Colonic mucosa (tissue), 4 donors: ENCODE data around the gene ETV6. TPM values are rescaled to one million over a fixed set of nuclear protein-coding genes. Genes with fewer than 3 reads are reported as not detected.

ENCODE experiments used
- DNase-seq: peaks from one replicate; pipeline ENCODE4 v3.0.0-alpha.2; 2020
- H3K27ac ChIP-seq: fragments of 200-600 bp; one replicate; pipeline ENCODE4 v1.8.0; 2021
- H3K27me3 ChIP-seq: fragments of 200-600 bp; one replicate; pipeline ENCODE4 v1.8.0; 2021
- H3K36me3 ChIP-seq: fragments of 200-600 bp; one replicate; pipeline ENCODE4 v1.8.0; 2021
- H3K4me1 ChIP-seq: fragments of 200-600 bp; one replicate; pipeline ENCODE4 v1.8.0; 2021; ENCODE audit warnings: mild to moderate bottlenecking
- H3K4me3 ChIP-seq: fragments of 200-600 bp; one replicate; pipeline ENCODE4 v1.8.0; 2021
- H3K9ac ChIP-seq, 2 donors: one replicate each; pipeline ENCODE4 v1.7.0; 2013; ENCODE audit warnings: control low read depth in 2 of 2, low read depth in 2 of 2, low read length in 2 of 2
- H3K9me3 ChIP-seq: fragments of 200-600 bp; one replicate; pipeline ENCODE4 v1.8.0; 2021
- intact Hi-C: fragments of 100-400 bp; cut with DNase I; formaldehyde crosslinking; loops from one replicate; pipeline ENCODE4 v1.14.1; 2022
- total RNA-seq, 2 donors: library from RNA; stranded (reverse); fragmentation: NEBNext Ultra II Directional in 1 of 2; extraction: Animal tissue kit (Norgen Biotek cat#: 25700) in 1 of 2; gene quantifications; one replicate each; pipeline ENCODE4 v1.2.1, GENCODE V29; 2021
- TF ChIP-seq, protein P1 (sequence below): fragments of 200-600 bp; IDR thresholded peaks from one replicate; pipeline ENCODE4 v1.8.0; 2022; ENCODE audit warnings: antibody characterized with exemption, mild to moderate bottlenecking
- donor health status: healthy.
- donor health status: DM: no; HTN: no; CAD: no.
- donor health status: DM: no; HTN: no; CAD: no.

Gene ETV6
- total RNA-seq, 2 donors from 2014 or later, result 49.2 to 73.1 TPM

DNA sequence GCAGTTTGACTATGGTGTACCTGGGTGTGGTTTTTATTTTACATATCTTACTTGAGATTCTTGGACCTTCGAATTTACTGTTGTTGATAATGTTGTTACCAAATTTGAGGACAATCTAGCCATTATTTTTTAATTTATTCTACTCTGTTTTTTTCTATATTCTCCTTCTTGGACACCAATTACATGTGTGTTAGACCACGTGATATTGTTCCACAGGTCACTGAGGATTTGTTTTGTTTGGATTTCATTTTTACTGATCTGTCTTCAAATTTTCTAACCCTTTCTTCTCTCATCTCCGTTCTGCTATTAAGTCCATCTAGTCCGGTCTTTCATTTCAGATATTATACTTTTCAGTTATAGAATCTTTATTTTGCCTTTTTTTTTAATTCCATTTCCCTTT is 216.3 kb downstream of the ETV6 start:
- Histone ChIP-seq H3K36me3 (peaks cover 13% of the 10 kb centered on the region), H3K27me3 (no peaks in the 10 kb centered on the region), H3K9ac (no peak overlapping the region), H3K4me3 (no peak overlapping the region), H3K9me3 (no peaks in the 10 kb centered on the region), H3K4me1 (no peaks in the 10 kb centered on the region), H3K27ac (no peak overlapping the region)
- TF ChIP-seq, protein P1, sequence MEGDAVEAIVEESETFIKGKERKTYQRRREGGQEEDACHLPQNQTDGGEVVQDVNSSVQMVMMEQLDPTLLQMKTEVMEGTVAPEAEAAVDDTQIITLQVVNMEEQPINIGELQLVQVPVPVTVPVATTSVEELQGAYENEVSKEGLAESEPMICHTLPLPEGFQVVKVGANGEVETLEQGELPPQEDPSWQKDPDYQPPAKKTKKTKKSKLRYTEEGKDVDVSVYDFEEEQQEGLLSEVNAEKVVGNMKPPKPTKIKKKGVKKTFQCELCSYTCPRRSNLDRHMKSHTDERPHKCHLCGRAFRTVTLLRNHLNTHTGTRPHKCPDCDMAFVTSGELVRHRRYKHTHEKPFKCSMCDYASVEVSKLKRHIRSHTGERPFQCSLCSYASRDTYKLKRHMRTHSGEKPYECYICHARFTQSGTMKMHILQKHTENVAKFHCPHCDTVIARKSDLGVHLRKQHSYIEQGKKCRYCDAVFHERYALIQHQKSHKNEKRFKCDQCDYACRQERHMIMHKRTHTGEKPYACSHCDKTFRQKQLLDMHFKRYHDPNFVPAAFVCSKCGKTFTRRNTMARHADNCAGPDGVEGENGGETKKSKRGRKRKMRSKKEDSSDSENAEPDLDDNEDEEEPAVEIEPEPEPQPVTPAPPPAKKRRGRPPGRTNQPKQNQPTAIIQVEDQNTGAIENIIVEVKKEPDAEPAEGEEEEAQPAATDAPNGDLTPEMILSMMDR, result no peak
- intact Hi-C loops, result no loop called here
- DNase-seq, result no peak

DNA sequence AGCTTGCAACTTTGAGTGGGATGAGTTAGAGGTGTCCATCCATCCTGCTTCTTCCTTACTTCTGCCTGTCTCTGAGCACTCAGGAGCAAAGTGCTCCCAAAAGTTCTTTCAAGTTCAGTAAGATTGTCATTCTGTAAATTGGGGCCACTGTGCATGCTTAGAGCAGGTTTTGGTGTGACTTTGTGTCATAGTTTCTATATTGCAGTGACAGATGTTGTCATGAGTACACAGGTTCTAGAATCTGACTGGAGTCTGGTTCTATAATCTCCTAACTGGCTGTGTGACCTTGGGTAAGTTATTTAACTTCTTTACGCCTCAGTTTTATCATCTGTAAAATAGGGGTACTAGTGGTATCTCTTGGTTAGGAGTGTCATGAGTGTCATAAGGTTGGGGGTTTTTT is 218.6 kb downstream of the ETV6 start:
- Histone ChIP-seq H3K9ac (no peak overlapping the region), H3K27me3 (no peaks in the 10 kb centered on the region), H3K27ac (no peak overlapping the region), H3K4me1 (no peaks in the 10 kb centered on the region), H3K9me3 (no peaks in the 10 kb centered on the region), H3K36me3 (peaks cover 14% of the 10 kb centered on the region), H3K4me3 (no peak overlapping the region)
- intact Hi-C loops, result no loop called here
- TF ChIP-seq, protein P1, result no peak
- no peak for DNase-seq

DNA sequence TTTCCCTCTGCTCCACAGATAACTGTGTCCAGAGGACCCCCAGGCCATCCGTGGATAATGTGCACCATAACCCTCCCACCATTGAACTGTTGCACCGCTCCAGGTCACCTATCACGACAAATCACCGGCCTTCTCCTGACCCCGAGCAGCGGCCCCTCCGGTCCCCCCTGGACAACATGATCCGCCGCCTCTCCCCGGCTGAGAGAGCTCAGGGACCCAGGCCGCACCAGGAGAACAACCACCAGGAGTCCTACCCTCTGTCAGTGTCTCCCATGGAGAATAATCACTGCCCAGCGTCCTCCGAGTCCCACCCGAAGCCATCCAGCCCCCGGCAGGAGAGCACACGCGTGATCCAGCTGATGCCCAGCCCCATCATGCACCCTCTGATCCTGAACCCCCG is 219.9 kb downstream of the ETV6 start:
- DNase-seq, result no peak
- Histone ChIP-seq H3K4me3 (no peak overlapping the region), H3K4me1 (no peaks in the 10 kb centered on the region), H3K27ac (no peak overlapping the region), H3K9me3 (no peaks in the 10 kb centered on the region), H3K9ac (no peak overlapping the region), H3K27me3 (no peaks in the 10 kb centered on the region), H3K36me3 (peaks cover 14% of the 10 kb centered on the region)
- intact Hi-C loops, result no loop called here
- TF ChIP-seq, protein P1, result no peak

DNA sequence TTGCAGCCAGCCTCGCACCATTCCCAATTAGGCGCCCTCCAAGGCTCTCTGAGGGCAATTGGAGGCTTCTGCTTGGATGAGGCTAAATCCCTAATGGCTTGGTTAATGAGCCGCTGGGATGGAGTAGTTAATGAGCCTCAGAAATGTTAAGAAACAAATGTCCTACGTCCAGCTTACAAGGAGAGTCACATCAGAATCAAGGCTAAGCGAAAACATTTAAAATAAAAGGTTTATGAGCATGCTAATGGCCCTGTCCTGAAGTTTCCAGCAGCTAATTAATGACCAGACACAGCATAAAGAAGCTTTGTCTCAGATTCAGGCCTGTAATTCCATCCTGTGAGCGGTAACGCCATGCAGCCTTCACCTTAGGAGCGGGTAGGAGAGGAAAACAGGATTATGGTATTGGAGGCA is 220.6 kb downstream of the ETV6 start:
- no peak overlapping the region for H3K27ac ChIP-seq
- H3K9ac ChIP-seq, result no peak overlapping the region
- H3K4me3 ChIP-seq, result no peak overlapping the region
- DNase-seq, result no peak
- TF ChIP-seq, protein P1, result no peak
- no peaks in the 10 kb centered on the region for H3K27me3 ChIP-seq
- intact Hi-C loops, result no loop called here
- no peaks in the 10 kb centered on the region for H3K4me1 ChIP-seq
- no peaks in the 10 kb centered on the region for H3K9me3 ChIP-seq
- peaks cover 14% of the 10 kb centered on the region for H3K36me3 ChIP-seq

DNA sequence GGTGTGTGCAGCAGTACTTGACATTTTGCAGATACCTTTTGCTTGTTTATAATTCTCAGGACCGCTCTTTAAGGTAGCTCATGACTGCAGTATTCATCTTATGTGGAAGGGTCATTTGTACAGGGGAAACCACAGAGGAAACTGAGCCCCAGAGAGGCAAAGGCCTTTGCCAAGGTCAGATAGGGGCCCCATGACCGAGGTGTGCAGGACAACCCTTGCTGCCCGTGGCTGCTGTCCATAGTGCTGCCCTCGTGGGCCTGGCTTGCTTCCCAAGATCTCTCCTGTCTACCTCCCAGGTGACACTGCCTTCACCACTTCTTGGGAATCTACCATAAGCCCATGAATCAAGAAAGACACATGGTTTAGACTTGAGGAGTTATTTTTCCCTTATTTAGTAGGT is 222.6 kb downstream of the ETV6 start:
- no peak overlapping the region for H3K9ac ChIP-seq
- H3K4me3 ChIP-seq, result no peak overlapping the region
- DNase-seq, result no peak
- TF ChIP-seq, protein P1, result no peak
- H3K36me3 ChIP-seq, result peaks cover 14% of the 10 kb centered on the region
- H3K27me3 ChIP-seq, result no peaks in the 10 kb centered on the region
- intact Hi-C loops, result no loop called here
- no peak overlapping the region for H3K27ac ChIP-seq
- H3K4me1 ChIP-seq, result no peaks in the 10 kb centered on the region
- no peaks in the 10 kb centered on the region for H3K9me3 ChIP-seq

DNA sequence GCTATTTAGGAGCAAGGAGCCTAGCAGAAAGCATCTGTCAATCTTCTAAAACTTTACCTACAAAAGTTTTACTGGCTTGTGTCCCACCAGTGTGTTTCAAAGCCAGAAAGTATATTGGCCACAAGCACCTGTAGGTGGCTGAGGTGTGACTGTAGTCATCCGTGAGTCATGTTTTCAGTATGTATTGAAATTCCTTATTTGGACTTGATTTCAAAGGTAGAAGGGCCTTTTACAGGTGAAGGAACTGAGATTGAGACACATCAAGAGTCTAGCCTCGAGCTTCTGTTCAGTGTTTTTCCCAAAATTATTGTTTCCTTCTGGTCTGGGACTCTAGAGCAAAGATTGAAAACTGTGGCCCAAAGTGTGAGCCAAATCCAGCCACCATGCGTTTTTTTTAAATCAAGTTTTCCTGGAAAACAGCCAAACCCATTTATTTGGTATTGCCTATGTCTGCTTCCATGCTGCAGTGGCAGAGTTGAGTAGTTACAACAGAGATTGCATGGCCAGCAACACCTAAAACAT is 226.0 kb downstream of the ETV6 start:
- H3K9me3 ChIP-seq, result no peaks in the 10 kb centered on the region
- peaks cover 12% of the 10 kb centered on the region for H3K4me1 ChIP-seq
- H3K4me3 ChIP-seq, result no peak overlapping the region
- peaks cover 5% of the 10 kb centered on the region for H3K36me3 ChIP-seq
- TF ChIP-seq, protein P1, result no peak
- H3K27me3 ChIP-seq, result no peaks in the 10 kb centered on the region
- no peak for DNase-seq
- intact Hi-C loops, result no loop called here
- H3K27ac ChIP-seq, result no peak overlapping the region
- no peak overlapping the region for H3K9ac ChIP-seq
